Measurements from ENCODE around the gene PCED1A.

PCED1A gene

DNA sequence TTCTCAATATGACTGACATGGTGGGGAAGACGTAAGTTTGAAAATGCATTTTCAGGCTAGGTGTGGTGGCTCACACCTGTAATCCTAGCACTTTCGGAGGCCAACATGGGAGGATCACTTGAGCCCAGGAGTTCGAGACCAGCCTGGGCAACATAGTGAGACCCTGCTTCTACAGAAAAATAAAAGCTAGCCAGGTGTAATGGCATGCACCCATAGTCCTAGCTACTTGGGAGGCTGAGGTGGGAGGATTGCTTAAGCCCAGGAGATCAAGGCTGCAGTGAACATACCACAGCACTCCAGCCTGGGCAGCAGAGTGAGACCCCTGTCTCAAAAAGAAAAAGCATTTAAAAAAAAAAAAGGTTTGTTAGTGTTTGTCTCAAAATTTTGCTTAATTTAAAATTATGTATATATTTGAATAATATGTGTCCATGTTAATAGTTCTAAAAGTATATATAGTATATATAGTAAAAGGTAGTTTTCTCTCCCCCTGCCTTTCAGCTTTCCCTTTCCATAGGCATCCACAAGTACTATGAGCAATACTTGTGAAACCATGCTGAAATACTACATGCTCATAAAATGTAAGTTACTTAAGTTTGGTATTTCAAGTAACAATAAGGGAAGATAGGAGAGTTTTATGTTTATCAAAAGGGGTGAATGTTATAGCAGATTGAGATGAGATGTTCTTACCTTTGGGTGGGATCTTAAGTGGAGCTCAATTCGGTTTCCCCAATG, 47.9 kb upstream of the PCED1A start:
- Histone ChIP-seq H3K9ac (ENCODE audit: low read depth, low read length, poor library complexity, severe bottlenecking) (no peak overlapping the region), H3K4me1 (ENCODE audit: insufficient read depth, low read length, poor library complexity, severe bottlenecking) (peaks cover 26% of the 10 kb centered on the region), H3F3A (ENCODE audit: low read depth) (no peaks in the 10 kb centered on the region), H3K79me2 (ENCODE audit: insufficient read depth, low read length) (peaks cover 95% of the 10 kb centered on the region), H3K4me3 (ENCODE audit: low read length, poor library complexity, severe bottlenecking) (no peak overlapping the region), H4K20me1 (ENCODE audit: insufficient read depth, low read length, poor library complexity, severe bottlenecking) (peaks cover 54% of the 10 kb centered on the region), H2AFZ (ENCODE audit: low read length) (no peak overlapping the region), H3K27me3 (ENCODE audit: insufficient read depth, low read length, poor library complexity, severe bottlenecking) (no peaks in the 10 kb centered on the region), H3K9me3 (ENCODE audit: insufficient read depth, low read depth, low read length) (no peaks in the 10 kb centered on the region), H3K9me2 (replicated peaks; ENCODE audit: low read depth, low read length) (no peaks in the 10 kb centered on the region), H3K4me2 (ENCODE audit: low read depth, low read length, poor library complexity, severe bottlenecking) (peak overlapping the region; percentile 10), H3K36me3 (ENCODE audit: insufficient read depth, low read length) (no peaks in the 10 kb centered on the region)
- TF ChIP-seq EZH2phosphoT487 (IDR thresholded peaks at IDR 0.05; ENCODE audit: borderline replicate concordance) (no peak), CTCF (conservative IDR thresholded peaks at IDR 0.05; ENCODE audit: low read length) (no peak)

- no peak for TF ChIP-seq CTCF (conservative IDR thresholded peaks at IDR 0.05; ENCODE audit: low read length)
- no peak for TF ChIP-seq EZH2phosphoT487 (IDR thresholded peaks at IDR 0.05; ENCODE audit: borderline replicate concordance)
- Histone ChIP-seq H3K27me3 (ENCODE audit: insufficient read depth, low read length, poor library complexity, severe bottlenecking) (no peaks in the 10 kb centered on the region), H4K20me1 (ENCODE audit: insufficient read depth, low read length, poor library complexity, severe bottlenecking) (peaks cover 50% of the 10 kb centered on the region), H3K4me3 (ENCODE audit: low read length, poor library complexity, severe bottlenecking) (no peak overlapping the region), H3K9ac (ENCODE audit: low read depth, low read length, poor library complexity, severe bottlenecking) (no peak overlapping the region), H3K9me2 (replicated peaks; ENCODE audit: low read depth, low read length) (no peaks in the 10 kb centered on the region), H3F3A (ENCODE audit: low read depth) (no peaks in the 10 kb centered on the region), H3K36me3 (ENCODE audit: insufficient read depth, low read length) (no peaks in the 10 kb centered on the region), H2AFZ (ENCODE audit: low read length) (no peak overlapping the region), H3K4me2 (ENCODE audit: low read depth, low read length, poor library complexity, severe bottlenecking) (no peak overlapping the region), H3K4me1 (ENCODE audit: insufficient read depth, low read length, poor library complexity, severe bottlenecking) (peaks cover 26% of the 10 kb centered on the region), H3K9me3 (ENCODE audit: insufficient read depth, low read depth, low read length) (no peaks in the 10 kb centered on the region), H3K79me2 (ENCODE audit: insufficient read depth, low read length) (peaks cover 93% of the 10 kb centered on the region)
Measured at GRCh38 chr20:2887715-2888114, 47.3 kb upstream of the PCED1A start.

GRCh38 chr20:2883726-2884637, 43.5 kb upstream of the PCED1A start:
- no peaks in the 10 kb centered on the region for H3F3A ChIP-seq (ENCODE audit: low read depth)
- H3K9me2 ChIP-seq (replicated peaks; ENCODE audit: low read depth, low read length): no peaks in the 10 kb centered on the region
- H3K4me1 ChIP-seq (ENCODE audit: insufficient read depth, low read length, poor library complexity, severe bottlenecking): peaks cover 17% of the 10 kb centered on the region
- peak overlapping the region; percentile 25 for H3K4me2 ChIP-seq (ENCODE audit: low read depth, low read length, poor library complexity, severe bottlenecking)
- peaks cover 56% of the 10 kb centered on the region for H4K20me1 ChIP-seq (ENCODE audit: insufficient read depth, low read length, poor library complexity, severe bottlenecking)
- no peaks in the 10 kb centered on the region for H3K9me3 ChIP-seq (ENCODE audit: insufficient read depth, low read depth, low read length)
- H3K36me3 ChIP-seq (ENCODE audit: insufficient read depth, low read length): no peaks in the 10 kb centered on the region
- TF ChIP-seq CTCF (conservative IDR thresholded peaks at IDR 0.05; ENCODE audit: low read length) (no peak), EZH2phosphoT487 (IDR thresholded peaks at IDR 0.05; ENCODE audit: borderline replicate concordance) (no peak)
- H3K79me2 ChIP-seq (ENCODE audit: insufficient read depth, low read length): peaks cover 93% of the 10 kb centered on the region
- no peaks in the 10 kb centered on the region for H3K27me3 ChIP-seq (ENCODE audit: insufficient read depth, low read length, poor library complexity, severe bottlenecking)
- H3K4me3 ChIP-seq (ENCODE audit: low read length, poor library complexity, severe bottlenecking): no peak overlapping the region
- no peak overlapping the region for H2AFZ ChIP-seq (ENCODE audit: low read length)
- no peak overlapping the region for H3K9ac ChIP-seq (ENCODE audit: low read depth, low read length, poor library complexity, severe bottlenecking)
